ENCODE data around the gene TRAPPC8.
"Not testable (repeated sequence)": the region's sequence is repeated elsewhere in the genome, so short reads cannot be mapped to it uniquely, and the experiment has no call there.

The TRAPPC8 gene

GRCh38 chr18:31942291-31942998, 483 bp downstream of the TRAPPC8 start:
- Histone ChIP-seq H3K4ac (ENCODE audit: low read depth in 1 of 2, low read length in 2 of 2) (peak overlapping the region; percentile 91 to 99), H3K18ac (ENCODE audit: low read depth in 1 of 2, low read length in 2 of 2) (peak overlapping the region; percentile 91 to 93), H2BK5ac (ENCODE audit: low read depth, low read length, poor library complexity, severe bottlenecking) (peak overlapping the region; percentile 67), H2AFZ (ENCODE audit: low read depth, low read length) (peak overlapping the region; percentile 43), H3K79me1 (replicated peaks; ENCODE audit: low read length, poor library complexity, severe bottlenecking) (no peaks in the 10 kb centered on the region), H3K14ac (ENCODE audit: low read length in 2 of 2) (peak overlapping the region in 1 of 2 experiments; percentile 95), H3K23ac (ENCODE audit: low read length in 2 of 2) (peak overlapping the region in 1 of 2 experiments; percentile 96), H3K9me3 (ENCODE audit: control insufficient read depth, low read length) (no peaks in the 10 kb centered on the region), H3K27ac (ENCODE audit: low read length, poor library complexity, severe bottlenecking) (peak overlapping the region; percentile 94), H3K4me2 (ENCODE audit: low read length, poor library complexity, severe bottlenecking) (peak overlapping the region; percentile 74), H2BK12ac (ENCODE audit: low read length in 2 of 2) (peak overlapping the region; percentile 52 to 77), H3K9ac (ENCODE audit: low read length) (peak overlapping the region; percentile 99), H3K36me3 (ENCODE audit: control insufficient read depth in 1 of 2, insufficient read depth in 2 of 2, low read depth in 1 of 2, low read length in 2 of 2) (peaks cover 0 to 2% of the 10 kb centered on the region in 2 experiments), H2BK15ac (ENCODE audit: low read depth, poor library complexity, severe bottlenecking) (peak overlapping the region; percentile 26), H4K91ac (ENCODE audit: low read length) (peak overlapping the region; percentile 85), H2AK5ac (ENCODE audit: low read length, severe bottlenecking) (no peak overlapping the region), H3K4me1 (ENCODE audit: control insufficient read depth, insufficient read depth, low read depth, low read length) (peaks cover 7% of the 10 kb centered on the region), H2BK120ac (ENCODE audit: low read depth, low read length) (peak overlapping the region; percentile 88), H3K4me3 (ENCODE audit: insufficient read depth in 1 of 2, low read depth in 1 of 2, low read length in 2 of 2) (peak overlapping the region; percentile 96 to 98), H3K27me3 (ENCODE audit: control insufficient read depth in 1 of 2, insufficient read depth in 1 of 2, low read length in 2 of 2) (no peaks in the 10 kb centered on the region), H4K8ac (ENCODE audit: low read length) (peak overlapping the region; percentile 96)
- peak; percentile 75 for DNase-seq
- WGBS = under 1% methylated on average over 53 of the region's 64 CpGs

- no peak overlapping the region for H2BK12ac ChIP-seq (ENCODE audit: low read length in 2 of 2)
- 86% methylated on average over 22 of the region's 24 CpGs for WGBS
- no peak overlapping the region for H4K8ac ChIP-seq (ENCODE audit: low read length)
- H3K27me3 ChIP-seq (ENCODE audit: control insufficient read depth in 1 of 2, insufficient read depth in 1 of 2, low read length in 2 of 2) = no peaks in the 10 kb centered on the region
- no peak overlapping the region for H2AFZ ChIP-seq (ENCODE audit: low read depth, low read length)
- H3K4ac ChIP-seq (ENCODE audit: low read depth in 1 of 2, low read length in 2 of 2) = no peak overlapping the region
- peak; percentile 4 for DNase-seq
- no peak overlapping the region for H3K18ac ChIP-seq (ENCODE audit: low read depth in 1 of 2, low read length in 2 of 2)
- no peak overlapping the region for H2BK5ac ChIP-seq (ENCODE audit: low read depth, low read length, poor library complexity, severe bottlenecking)
- H3K23ac ChIP-seq (ENCODE audit: low read length in 2 of 2) = no peak overlapping the region
- no peak overlapping the region for H3K27ac ChIP-seq (ENCODE audit: low read length, poor library complexity, severe bottlenecking)
- no peaks in the 10 kb centered on the region for H3K9me3 ChIP-seq (ENCODE audit: control insufficient read depth, low read length)
- H2BK120ac ChIP-seq (ENCODE audit: low read depth, low read length) = no peak overlapping the region
- no peak overlapping the region for H2BK15ac ChIP-seq (ENCODE audit: low read depth, poor library complexity, severe bottlenecking)
- no peak overlapping the region for H4K91ac ChIP-seq (ENCODE audit: low read length)
- peaks cover 2% of the 10 kb centered on the region in 2 experiments for H3K36me3 ChIP-seq (ENCODE audit: control insufficient read depth in 1 of 2, insufficient read depth in 2 of 2, low read depth in 1 of 2, low read length in 2 of 2)
- H3K4me1 ChIP-seq (ENCODE audit: control insufficient read depth, insufficient read depth, low read depth, low read length) = peaks cover 7% of the 10 kb centered on the region
- H3K4me2 ChIP-seq (ENCODE audit: low read length, poor library complexity, severe bottlenecking) = no peak overlapping the region
- H3K79me1 ChIP-seq (replicated peaks; ENCODE audit: low read length, poor library complexity, severe bottlenecking) = peaks cover 2% of the 10 kb centered on the region
- H3K9ac ChIP-seq (ENCODE audit: low read length) = peak overlapping the region; percentile 99
- no peak overlapping the region for H3K14ac ChIP-seq (ENCODE audit: low read length in 2 of 2)
- H2AK5ac ChIP-seq (ENCODE audit: low read length, severe bottlenecking) = no peak overlapping the region
- H3K4me3 ChIP-seq (ENCODE audit: insufficient read depth in 1 of 2, low read depth in 1 of 2, low read length in 2 of 2) = peak overlapping the region in 1 of 2 experiments; percentile 98
Measured at GRCh38 chr18:31941010-31941809, 1.7 kb downstream of the TRAPPC8 start.

- H3K9ac ChIP-seq (ENCODE audit: low read length); H2BK12ac ChIP-seq (ENCODE audit: low read length in 2 of 2); H3K4me3 ChIP-seq (ENCODE audit: insufficient read depth in 1 of 2, low read depth in 1 of 2, low read length in 2 of 2); H3K14ac ChIP-seq (ENCODE audit: low read length in 2 of 2); H3K4me1 ChIP-seq (ENCODE audit: control insufficient read depth, insufficient read depth, low read depth, low read length); H2AFZ ChIP-seq (ENCODE audit: low read depth, low read length); H3K27me3 ChIP-seq (ENCODE audit: control insufficient read depth in 1 of 2, insufficient read depth in 1 of 2, low read length in 2 of 2); H3K4ac ChIP-seq (ENCODE audit: low read depth in 1 of 2, low read length in 2 of 2); H2BK15ac ChIP-seq (ENCODE audit: low read depth, poor library complexity, severe bottlenecking); H3K79me1 ChIP-seq (replicated peaks; ENCODE audit: low read length, poor library complexity, severe bottlenecking); H3K27ac ChIP-seq (ENCODE audit: low read length, poor library complexity, severe bottlenecking); H2AK5ac ChIP-seq (ENCODE audit: low read length, severe bottlenecking); H3K9me3 ChIP-seq (ENCODE audit: control insufficient read depth, low read length); DNase-seq; H3K36me3 ChIP-seq (ENCODE audit: control insufficient read depth in 1 of 2, insufficient read depth in 2 of 2, low read depth in 1 of 2, low read length in 2 of 2); H2BK120ac ChIP-seq (ENCODE audit: low read depth, low read length); H4K8ac ChIP-seq (ENCODE audit: low read length); H3K23ac ChIP-seq (ENCODE audit: low read length in 2 of 2); H4K91ac ChIP-seq (ENCODE audit: low read length); H3K4me2 ChIP-seq (ENCODE audit: low read length, poor library complexity, severe bottlenecking); H3K18ac ChIP-seq (ENCODE audit: low read depth in 1 of 2, low read length in 2 of 2); H2BK5ac ChIP-seq (ENCODE audit: low read depth, low read length, poor library complexity, severe bottlenecking): not testable (repeated sequence)
- whole genome bisulfite sequencing = 94% methylated on average over 7 of the region's 8 CpGs
Measured at GRCh38 chr18:31934773-31935172, 8.2 kb downstream of the TRAPPC8 start.

- Histone ChIP-seq H3K4ac (ENCODE audit: low read depth in 1 of 2, low read length in 2 of 2) (no peak overlapping the region), H2BK120ac (ENCODE audit: low read depth, low read length) (no peak overlapping the region), H3K9ac (ENCODE audit: low read length) (no peak overlapping the region), H3K4me1 (ENCODE audit: control insufficient read depth, insufficient read depth, low read depth, low read length) (peaks cover 4% of the 10 kb centered on the region), H2AFZ (ENCODE audit: low read depth, low read length) (no peak overlapping the region), H2AK5ac (ENCODE audit: low read length, severe bottlenecking) (no peak overlapping the region), H3K27ac (ENCODE audit: low read length, poor library complexity, severe bottlenecking) (peak overlapping the region; percentile 87), H4K8ac (ENCODE audit: low read length) (no peak overlapping the region), H2BK15ac (ENCODE audit: low read depth, poor library complexity, severe bottlenecking) (no peak overlapping the region), H3K4me3 (ENCODE audit: insufficient read depth in 1 of 2, low read depth in 1 of 2, low read length in 2 of 2) (no peak overlapping the region), H3K18ac (ENCODE audit: low read depth in 1 of 2, low read length in 2 of 2) (no peak overlapping the region), H3K27me3 (ENCODE audit: control insufficient read depth in 1 of 2, insufficient read depth in 1 of 2, low read length in 2 of 2) (no peaks in the 10 kb centered on the region), H3K4me2 (ENCODE audit: low read length, poor library complexity, severe bottlenecking) (no peak overlapping the region), H3K9me3 (ENCODE audit: control insufficient read depth, low read length) (no peaks in the 10 kb centered on the region), H4K91ac (ENCODE audit: low read length) (no peak overlapping the region), H3K14ac (ENCODE audit: low read length in 2 of 2) (no peak overlapping the region), H3K79me1 (replicated peaks; ENCODE audit: low read length, poor library complexity, severe bottlenecking) (peaks cover 17% of the 10 kb centered on the region), H3K36me3 (ENCODE audit: control insufficient read depth in 1 of 2, insufficient read depth in 2 of 2, low read depth in 1 of 2, low read length in 2 of 2) (peaks cover 6 to 27% of the 10 kb centered on the region in 2 experiments), H2BK12ac (ENCODE audit: low read length in 2 of 2) (no peak overlapping the region), H2BK5ac (ENCODE audit: low read depth, low read length, poor library complexity, severe bottlenecking) (no peak overlapping the region), H3K23ac (ENCODE audit: low read length in 2 of 2) (no peak overlapping the region)
- 97% methylated on average over 5 of the region's 6 CpGs for WGBS
- DNase-seq = no peak
Measured at GRCh38 chr18:31931886-31932240, 11.1 kb downstream of the TRAPPC8 start.
